Natural killer cell (primary cell): ENCODE data around the gene SEC14L2. TPM values are rescaled to one million over a fixed set of nuclear protein-coding genes. Genes with fewer than 3 reads are reported as not detected.
"Not testable (repeated sequence)": the region's sequence is repeated elsewhere in the genome, so short reads cannot be mapped to it uniquely, and the experiment has no call there.

Source experiments
- ATAC-seq, 3 donors: fragments of 150-1000 bp in 2 of 3; fragments of 200-7000 bp in 1 of 3; cut with Tn5 transposase; 1 replicate in 1 of 3; 2 replicates in 2 of 3; pipeline ENCODE4 v1.10.0; 2021; ENCODE audit warnings: mild to moderate bottlenecking in 2 of 3, moderate library complexity in 2 of 3
- DNase-seq, 2 donors: peaks; one replicate each; pipeline versions ENCODE4 v3.0.0 to v3.0.0-alpha.2; 2013 to 2021; ENCODE audit warnings: mixed read lengths in 1 of 2
- H3K27ac ChIP-seq: one replicate; pipeline ENCODE4 v1.5.1; 2013; ENCODE audit warnings: mild to moderate bottlenecking, low read length
- H3K27me3 ChIP-seq: one replicate; pipeline ENCODE4 v1.6.1; 2013; ENCODE audit warnings: low read length; ENCODE audit not compliant: control insufficient read depth, insufficient read depth
- H3K36me3 ChIP-seq: one replicate; pipeline ENCODE4 v1.6.1; 2013; ENCODE audit warnings: low read length; ENCODE audit not compliant: control insufficient read depth, insufficient read depth
- H3K4me1 ChIP-seq: one replicate; pipeline ENCODE4 v1.6.1; 2013; ENCODE audit warnings: low read length; ENCODE audit not compliant: control insufficient read depth, insufficient read depth
- H3K4me3 ChIP-seq: one replicate; pipeline ENCODE4 v1.5.1; 2013; ENCODE audit warnings: low read length
- H3K9me3 ChIP-seq: one replicate; pipeline ENCODE4 v1.6.1; 2013; ENCODE audit warnings: low read length; ENCODE audit not compliant: control insufficient read depth, insufficient read depth
- H3K27ac Mint-ChIP-seq, 2 donors: one replicate each; pipeline ENCODE4 v1.8.0; 2022; ENCODE audit warnings: mild to moderate bottlenecking in 2 of 2, mixed read lengths in 2 of 2, moderate library complexity in 1 of 2
- H3K27me3 Mint-ChIP-seq, 2 donors: one replicate each; pipeline ENCODE4 v1.8.0; 2022; ENCODE audit warnings: low read depth in 2 of 2, mixed read lengths in 2 of 2
- H3K36me3 Mint-ChIP-seq: one replicate; pipeline ENCODE4 v1.8.0; 2022; ENCODE audit warnings: mixed read lengths
- H3K4me1 Mint-ChIP-seq, 2 donors: one replicate each; pipeline ENCODE4 v1.8.0; 2022; ENCODE audit warnings: mixed read lengths in 2 of 2
- H3K4me3 Mint-ChIP-seq: one replicate; pipeline ENCODE4 v1.8.0; 2022; ENCODE audit warnings: mild to moderate bottlenecking, moderate library complexity, mixed read lengths
- H3K9me3 Mint-ChIP-seq, 2 donors: one replicate each; pipeline ENCODE4 v1.8.0; 2022; ENCODE audit warnings: mixed read lengths in 2 of 2
- WGBS: methylation state at CpG from one replicate; pipeline ENCODE4 v1.1.7; 2013; ENCODE audit warnings: missing lambda C conversion rate; ENCODE audit not compliant: insufficient coverage; 5-methylcytosine and 5-hydroxymethylcytosine counted together
- intact Hi-C: fragments of 100-400 bp; cut with micrococcal nuclease; formaldehyde crosslinking; loops from one replicate; pipeline ENCODE4 v1.14.2; 2022
- total RNA-seq, 4 donors: library from RNA; stranded (reverse); fragments of 120-200 nt in 1 of 4; gene quantifications; one replicate each; pipeline versions ENCODE4 v1.2.3 to v1.2.4, GENCODE V29; 2013 to 2022
- TF ChIP-seq, protein P1 (sequence below): fragments of 200-600 bp; IDR thresholded peaks from one replicate; pipeline ENCODE4 v1.8.0; 2022; ENCODE audit warnings: antibody characterized with exemption

SEC14L2 gene
- total RNA-seq, 3 donors from 2014 or later (not counting 1 experiment from before 2014, with no cell fraction given) = 0.71 to 6.6 (median 2.7) TPM

DNA sequence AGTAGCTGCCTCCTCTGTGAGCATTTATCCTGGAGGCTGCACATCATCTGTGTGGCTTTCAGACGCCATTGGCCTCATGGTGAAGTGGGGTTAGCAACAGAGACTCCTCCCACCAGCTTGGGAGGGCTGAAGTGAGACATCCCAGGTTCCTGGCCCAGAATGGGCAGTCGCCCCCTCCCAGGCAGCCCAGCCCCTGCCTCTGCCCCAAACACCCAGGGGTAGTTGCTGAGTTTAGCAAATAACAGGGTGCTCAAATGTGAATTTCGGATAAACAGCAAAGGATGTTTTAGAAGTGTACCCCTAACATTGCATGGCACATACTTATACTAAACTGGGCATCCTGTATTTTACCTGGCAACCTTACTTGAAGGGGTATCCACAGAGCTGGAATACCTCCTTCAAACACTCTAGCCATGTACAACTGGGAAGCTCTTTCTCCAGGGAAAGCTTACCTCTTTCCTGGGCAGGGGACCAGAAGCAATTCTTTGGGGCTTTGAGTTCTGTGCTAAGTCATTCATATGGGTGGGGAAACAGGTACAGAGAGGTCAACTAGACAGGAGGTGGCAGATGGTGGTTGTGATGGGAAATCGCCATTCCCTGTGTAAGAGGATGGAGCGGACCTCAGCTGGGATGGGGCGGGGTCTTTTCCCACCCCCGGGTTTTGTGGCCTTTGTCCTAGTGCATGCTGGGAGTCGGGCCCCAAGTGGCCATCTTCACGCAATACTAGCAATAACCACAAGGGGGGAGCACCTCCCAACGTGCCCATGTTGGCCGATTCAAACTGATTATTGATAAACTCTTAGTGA is 48.0 kb downstream of the SEC14L2 start:
- Mint-ChIP-seq H3K4me1 (peaks cover 17 to 25% of the 10 kb centered on the region in 2 donors), H3K27me3 (peaks cover 36 to 46% of the 10 kb centered on the region in 2 donors), H3K27ac (no peak overlapping the region), H3K36me3 (no peaks in the 10 kb centered on the region), H3K4me3 (no peak overlapping the region), H3K9me3 (no peaks in the 10 kb centered on the region)
- DNase-seq (peak in 1 of 2 donors; percentile 76), ATAC-seq (peak in 1 of 3 donors; percentile 50)
- intact Hi-C loops = no loop called here
- TF ChIP-seq, protein P1, sequence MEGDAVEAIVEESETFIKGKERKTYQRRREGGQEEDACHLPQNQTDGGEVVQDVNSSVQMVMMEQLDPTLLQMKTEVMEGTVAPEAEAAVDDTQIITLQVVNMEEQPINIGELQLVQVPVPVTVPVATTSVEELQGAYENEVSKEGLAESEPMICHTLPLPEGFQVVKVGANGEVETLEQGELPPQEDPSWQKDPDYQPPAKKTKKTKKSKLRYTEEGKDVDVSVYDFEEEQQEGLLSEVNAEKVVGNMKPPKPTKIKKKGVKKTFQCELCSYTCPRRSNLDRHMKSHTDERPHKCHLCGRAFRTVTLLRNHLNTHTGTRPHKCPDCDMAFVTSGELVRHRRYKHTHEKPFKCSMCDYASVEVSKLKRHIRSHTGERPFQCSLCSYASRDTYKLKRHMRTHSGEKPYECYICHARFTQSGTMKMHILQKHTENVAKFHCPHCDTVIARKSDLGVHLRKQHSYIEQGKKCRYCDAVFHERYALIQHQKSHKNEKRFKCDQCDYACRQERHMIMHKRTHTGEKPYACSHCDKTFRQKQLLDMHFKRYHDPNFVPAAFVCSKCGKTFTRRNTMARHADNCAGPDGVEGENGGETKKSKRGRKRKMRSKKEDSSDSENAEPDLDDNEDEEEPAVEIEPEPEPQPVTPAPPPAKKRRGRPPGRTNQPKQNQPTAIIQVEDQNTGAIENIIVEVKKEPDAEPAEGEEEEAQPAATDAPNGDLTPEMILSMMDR = peak; percentile 69
- H3K4me1 ChIP-seq = peaks cover 18% of the 10 kb centered on the region
- 35% methylated on average over 11 of the region's 11 CpGs for WGBS
- H3K36me3 ChIP-seq = no peaks in the 10 kb centered on the region
- H3K27ac ChIP-seq = no peak overlapping the region
- H3K9me3 ChIP-seq = peaks cover 7% of the 10 kb centered on the region
- no peak overlapping the region for H3K4me3 ChIP-seq
- peaks cover 3% of the 10 kb centered on the region for H3K27me3 ChIP-seq

DNA sequence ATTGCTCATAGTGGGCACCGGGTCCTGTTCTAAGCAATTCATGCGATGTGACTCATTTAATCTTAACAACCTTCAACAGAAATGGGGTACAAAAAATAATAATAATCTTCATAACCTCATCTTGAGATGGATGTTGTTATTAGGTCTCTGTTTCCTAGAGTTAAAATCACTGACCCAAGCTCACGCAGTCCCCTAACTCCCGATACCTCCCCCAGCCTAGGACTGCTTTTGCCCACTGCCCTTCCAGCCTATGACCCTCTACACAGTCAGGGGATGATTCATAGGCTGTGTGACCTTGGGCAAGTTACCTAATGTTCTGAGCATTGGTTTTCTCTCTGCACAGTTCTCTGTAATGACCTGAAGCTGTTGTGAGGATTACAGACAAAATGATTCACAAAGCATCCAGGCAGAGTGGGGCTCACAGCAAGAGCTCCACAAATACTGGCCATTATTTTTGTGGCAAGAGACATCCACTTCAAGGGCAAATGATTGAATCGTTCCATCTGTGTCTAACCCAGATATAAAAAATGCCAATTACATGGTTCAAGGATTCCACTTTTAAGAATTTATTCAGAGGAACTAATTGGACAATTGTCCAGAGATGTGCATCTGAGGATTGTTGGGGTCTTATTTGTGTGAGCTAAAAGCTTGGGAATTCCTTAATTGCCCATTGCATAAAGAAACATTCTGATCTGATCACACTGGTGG is 48.8 kb downstream of the SEC14L2 start:
- H3K4me1 Mint-ChIP-seq = peaks cover 17 to 20% of the 10 kb centered on the region in 2 donors
- peaks cover 29 to 40% of the 10 kb centered on the region in 2 donors for H3K27me3 Mint-ChIP-seq
- Histone ChIP-seq H3K4me3 (no peak overlapping the region), H3K27ac (no peak overlapping the region), H3K36me3 (no peaks in the 10 kb centered on the region), H3K4me1 (peaks cover 18% of the 10 kb centered on the region), H3K27me3 (peaks cover 3% of the 10 kb centered on the region), H3K9me3 (peaks cover 7% of the 10 kb centered on the region)
- ATAC-seq (no peak), DNase-seq (no peak)
- H3K9me3 Mint-ChIP-seq = no peaks in the 10 kb centered on the region
- H3K27ac Mint-ChIP-seq = no peak overlapping the region
- 79% methylated on average over 2 of the region's 5 CpGs for WGBS
- TF ChIP-seq, protein P1 = peak; percentile 20
- H3K4me3 Mint-ChIP-seq = no peak overlapping the region
- H3K36me3 Mint-ChIP-seq = no peaks in the 10 kb centered on the region
- intact Hi-C loops = no loop called here

- peaks cover 9 to 11% of the 10 kb centered on the region in 2 donors for H3K4me1 Mint-ChIP-seq
- no peaks in the 10 kb centered on the region for H3K36me3 ChIP-seq
- no peak overlapping the region for H3K27ac Mint-ChIP-seq
- intact Hi-C loops = no loop called here
- no peak for DNase-seq
- no peaks in the 10 kb centered on the region for H3K9me3 Mint-ChIP-seq
- no peaks in the 10 kb centered on the region for H3K36me3 Mint-ChIP-seq
- 84% methylated on average over 3 of the region's 3 CpGs for WGBS
- H3K9me3 ChIP-seq = peaks cover 5% of the 10 kb centered on the region
- H3K27me3 ChIP-seq = peaks cover 3% of the 10 kb centered on the region
- TF ChIP-seq, protein P1 = no peak
- no peak for ATAC-seq
- H3K27ac ChIP-seq = no peak overlapping the region
- peaks cover 33 to 46% of the 10 kb centered on the region in 2 donors for H3K27me3 Mint-ChIP-seq
- no peak overlapping the region for H3K4me3 ChIP-seq
- H3K4me1 ChIP-seq = peaks cover 8% of the 10 kb centered on the region
- H3K4me3 Mint-ChIP-seq = no peak overlapping the region
Measured at GRCh38 chr22:30447656-30448055, 50.8 kb downstream of the SEC14L2 start.

- H3K4me3 ChIP-seq, H3K9me3 ChIP-seq, DNase-seq, H3K36me3 Mint-ChIP-seq, H3K27me3 ChIP-seq, ATAC-seq, H3K4me1 Mint-ChIP-seq, H3K9me3 Mint-ChIP-seq, intact Hi-C loops, H3K4me3 Mint-ChIP-seq, H3K27ac Mint-ChIP-seq, H3K27ac ChIP-seq, H3K36me3 ChIP-seq, H3K4me1 ChIP-seq: not testable (repeated sequence)
- peaks cover 25 to 29% of the 10 kb centered on the region in 2 donors for H3K27me3 Mint-ChIP-seq
- 83% methylated on average over 9 of the region's 9 CpGs for WGBS
Measured at GRCh38 chr22:30451488-30451887, 54.7 kb downstream of the SEC14L2 start.
